HG03280 (cell line): ENCODE measurements around the gene FBXO21.
"Not testable (repeated sequence)": the region's sequence is repeated elsewhere in the genome, so short reads cannot be mapped to it uniquely, and the experiment has no call there.

Source experiments
- ATAC-seq: cut with Tn5 transposase; IDR thresholded peaks from one replicate; pipeline ENCODE4 v1.9.1; 2021; ENCODE audit warnings: mild to moderate bottlenecking, moderate library complexity; ENCODE audit not compliant: unreplicated experiment

Gene FBXO21

GRCh38 chr12:117109943-117110635 is 80.2 kb downstream of the FBXO21 start:
- ATAC-seq = no peak

- ATAC-seq = no peak
Observed at GRCh38 chr12:117105902-117106301, 84.4 kb downstream of the FBXO21 start.

- ATAC-seq = not testable (repeated sequence)
Observed at GRCh38 chr12:117104003-117104402, 86.3 kb downstream of the FBXO21 start.

GRCh38 chr12:117102800-117103181 is 87.5 kb downstream of the FBXO21 start:
- no peak for ATAC-seq

GRCh38 chr12:117101953-117102799 is 88.1 kb downstream of the FBXO21 start:
- no peak for ATAC-seq

GRCh38 chr12:117100851-117101673 is 89.2 kb downstream of the FBXO21 start:
- ATAC-seq = no peak

GRCh38 chr12:117100251-117100650 is 90.0 kb downstream of the FBXO21 start:
- no peak for ATAC-seq

GRCh38 chr12:117098361-117099217 is 91.7 kb downstream of the FBXO21 start:
- peak; percentile 33 for ATAC-seq

- ATAC-seq = no peak
Observed at GRCh38 chr12:117098024-117098360, 92.3 kb downstream of the FBXO21 start.

- no peak for ATAC-seq
Observed at GRCh38 chr12:117097159-117097558, 93.1 kb downstream of the FBXO21 start.

GRCh38 chr12:117096501-117097042 is 93.7 kb downstream of the FBXO21 start:
- ATAC-seq = no peak

- ATAC-seq = not testable (repeated sequence)
Observed at GRCh38 chr12:117095191-117095590, 95.1 kb downstream of the FBXO21 start.

- ATAC-seq = no peak
Observed at GRCh38 chr12:117093918-117094630, 96.2 kb downstream of the FBXO21 start.

- no peak for ATAC-seq
Observed at GRCh38 chr12:117093431-117093830, 96.8 kb downstream of the FBXO21 start.

GRCh38 chr12:117092886-117093285 is 97.4 kb downstream of the FBXO21 start:
- ATAC-seq = no peak

GRCh38 chr12:117092511-117092780 is 97.8 kb downstream of the FBXO21 start:
- ATAC-seq = no peak
